NOMO-1 (cell line): ENCODE measurements around the gene VWDE.

Experiments
- DNase-seq, 2 experiments: peaks; one replicate each; lab custom pipeline; 2025; ENCODE audit not compliant: unreplicated experiment in 2 of 2; lab: John Stamatoyannopoulos, UW

Gene VWDE

GRCh38 chr7:12337095-12337494 lies 66.6 kb downstream of the VWDE start:
- DNase-seq: no peak

GRCh38 chr7:12328888-12329770 lies 74.5 kb downstream of the VWDE start:
- no peak for DNase-seq

- no peak for DNase-seq
Measured at GRCh38 chr7:12327922-12328321, 75.7 kb downstream of the VWDE start.

- no peak for DNase-seq
Measured at GRCh38 chr7:12325646-12326045, 78.0 kb downstream of the VWDE start.

GRCh38 chr7:12323415-12323814 lies 80.2 kb downstream of the VWDE start:
- DNase-seq: no peak

- no peak for DNase-seq
Measured at GRCh38 chr7:12322903-12323300, 80.8 kb downstream of the VWDE start.

GRCh38 chr7:12322284-12322902 lies 81.3 kb downstream of the VWDE start:
- DNase-seq: peak in 1 of 2 experiments; percentile 20

- no peak for DNase-seq
Measured at GRCh38 chr7:12320987-12321647, 82.5 kb downstream of the VWDE start.

- no peak for DNase-seq
Measured at GRCh38 chr7:12320241-12320986, 83.3 kb downstream of the VWDE start.

- no peak for DNase-seq
Measured at GRCh38 chr7:12317675-12318074, 86.0 kb downstream of the VWDE start.

- DNase-seq: no peak
Measured at GRCh38 chr7:12316925-12317324, 86.7 kb downstream of the VWDE start.

GRCh38 chr7:12315049-12315448 lies 88.6 kb downstream of the VWDE start:
- no peak for DNase-seq

- peak; percentile 16 to 18 for DNase-seq
Measured at GRCh38 chr7:12314199-12314598, 89.5 kb downstream of the VWDE start.

- no peak for DNase-seq
Measured at GRCh38 chr7:12305502-12305901, 98.2 kb downstream of the VWDE start.

GRCh38 chr7:12303495-12303894 lies 100.2 kb downstream of the VWDE start:
- DNase-seq: no peak

- DNase-seq: no peak
Measured at GRCh38 chr7:12303062-12303461, 100.6 kb downstream of the VWDE start.

GRCh38 chr7:12300415-12300814 lies 103.2 kb downstream of the VWDE start:
- no peak for DNase-seq

- no peak for DNase-seq
Measured at GRCh38 chr7:12299367-12299766, 104.3 kb downstream of the VWDE start.

- DNase-seq: no peak
Measured at GRCh38 chr7:12297283-12298108, 106.2 kb downstream of the VWDE start.

- no peak for DNase-seq
Measured at GRCh38 chr7:12296051-12296570, 107.6 kb downstream of the VWDE start.
